ENCODE results near the gene KIF1A.

The KIF1A gene

GRCh38 chr2:240789501-240790369, 30.3 kb downstream of the KIF1A start:
- TF ChIP-seq FOXP2 (optimal IDR thresholded peaks at IDR 0.05; ENCODE audit: borderline replicate concordance, extremely low read depth, extremely low read length, insufficient read depth) = no peak
- no peak for TF ChIP-seq SIN3A (IDR thresholded peaks at IDR 0.05; ENCODE audit: borderline replicate concordance, insufficient read depth, low read length)
- TF ChIP-seq, protein P1, sequence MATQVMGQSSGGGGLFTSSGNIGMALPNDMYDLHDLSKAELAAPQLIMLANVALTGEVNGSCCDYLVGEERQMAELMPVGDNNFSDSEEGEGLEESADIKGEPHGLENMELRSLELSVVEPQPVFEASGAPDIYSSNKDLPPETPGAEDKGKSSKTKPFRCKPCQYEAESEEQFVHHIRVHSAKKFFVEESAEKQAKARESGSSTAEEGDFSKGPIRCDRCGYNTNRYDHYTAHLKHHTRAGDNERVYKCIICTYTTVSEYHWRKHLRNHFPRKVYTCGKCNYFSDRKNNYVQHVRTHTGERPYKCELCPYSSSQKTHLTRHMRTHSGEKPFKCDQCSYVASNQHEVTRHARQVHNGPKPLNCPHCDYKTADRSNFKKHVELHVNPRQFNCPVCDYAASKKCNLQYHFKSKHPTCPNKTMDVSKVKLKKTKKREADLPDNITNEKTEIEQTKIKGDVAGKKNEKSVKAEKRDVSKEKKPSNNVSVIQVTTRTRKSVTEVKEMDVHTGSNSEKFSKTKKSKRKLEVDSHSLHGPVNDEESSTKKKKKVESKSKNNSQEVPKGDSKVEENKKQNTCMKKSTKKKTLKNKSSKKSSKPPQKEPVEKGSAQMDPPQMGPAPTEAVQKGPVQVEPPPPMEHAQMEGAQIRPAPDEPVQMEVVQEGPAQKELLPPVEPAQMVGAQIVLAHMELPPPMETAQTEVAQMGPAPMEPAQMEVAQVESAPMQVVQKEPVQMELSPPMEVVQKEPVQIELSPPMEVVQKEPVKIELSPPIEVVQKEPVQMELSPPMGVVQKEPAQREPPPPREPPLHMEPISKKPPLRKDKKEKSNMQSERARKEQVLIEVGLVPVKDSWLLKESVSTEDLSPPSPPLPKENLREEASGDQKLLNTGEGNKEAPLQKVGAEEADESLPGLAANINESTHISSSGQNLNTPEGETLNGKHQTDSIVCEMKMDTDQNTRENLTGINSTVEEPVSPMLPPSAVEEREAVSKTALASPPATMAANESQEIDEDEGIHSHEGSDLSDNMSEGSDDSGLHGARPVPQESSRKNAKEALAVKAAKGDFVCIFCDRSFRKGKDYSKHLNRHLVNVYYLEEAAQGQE (IDR thresholded peaks at IDR 0.05; ENCODE audit: insufficient read depth in 1 of 2, low read depth in 2 of 2, low read length in 2 of 2) = no peak
- no peak for TF ChIP-seq POLR2AphosphoS5 (IDR thresholded peaks at IDR 0.05; ENCODE audit: low read depth, low read length)
- no peak for TF ChIP-seq TAF1 (IDR thresholded peaks at IDR 0.05; ENCODE audit: borderline replicate concordance, insufficient read depth, low read length)

- TF ChIP-seq, protein P1 (IDR thresholded peaks at IDR 0.05; ENCODE audit: insufficient read depth in 1 of 2, low read depth in 2 of 2, low read length in 2 of 2) = no peak
- TF ChIP-seq TAF1 (IDR thresholded peaks at IDR 0.05; ENCODE audit: borderline replicate concordance, insufficient read depth, low read length) (no peak), FOXP2 (optimal IDR thresholded peaks at IDR 0.05; ENCODE audit: borderline replicate concordance, extremely low read depth, extremely low read length, insufficient read depth) (no peak), POLR2AphosphoS5 (IDR thresholded peaks at IDR 0.05; ENCODE audit: low read depth, low read length) (no peak), SIN3A (IDR thresholded peaks at IDR 0.05; ENCODE audit: borderline replicate concordance, insufficient read depth, low read length) (no peak)
Observed at GRCh38 chr2:240789051-240789453, 31.0 kb downstream of the KIF1A start.

- no peak for TF ChIP-seq SIN3A (IDR thresholded peaks at IDR 0.05; ENCODE audit: borderline replicate concordance, insufficient read depth, low read length)
- TF ChIP-seq FOXP2 (optimal IDR thresholded peaks at IDR 0.05; ENCODE audit: borderline replicate concordance, extremely low read depth, extremely low read length, insufficient read depth) = no peak
- TF ChIP-seq TAF1 (IDR thresholded peaks at IDR 0.05; ENCODE audit: borderline replicate concordance, insufficient read depth, low read length) = no peak
- TF ChIP-seq, protein P1 (IDR thresholded peaks at IDR 0.05; ENCODE audit: insufficient read depth in 1 of 2, low read depth in 2 of 2, low read length in 2 of 2) = no peak
- TF ChIP-seq POLR2AphosphoS5 (IDR thresholded peaks at IDR 0.05; ENCODE audit: low read depth, low read length) = no peak
Observed at GRCh38 chr2:240788482-240788881, 31.5 kb downstream of the KIF1A start.

DNA sequence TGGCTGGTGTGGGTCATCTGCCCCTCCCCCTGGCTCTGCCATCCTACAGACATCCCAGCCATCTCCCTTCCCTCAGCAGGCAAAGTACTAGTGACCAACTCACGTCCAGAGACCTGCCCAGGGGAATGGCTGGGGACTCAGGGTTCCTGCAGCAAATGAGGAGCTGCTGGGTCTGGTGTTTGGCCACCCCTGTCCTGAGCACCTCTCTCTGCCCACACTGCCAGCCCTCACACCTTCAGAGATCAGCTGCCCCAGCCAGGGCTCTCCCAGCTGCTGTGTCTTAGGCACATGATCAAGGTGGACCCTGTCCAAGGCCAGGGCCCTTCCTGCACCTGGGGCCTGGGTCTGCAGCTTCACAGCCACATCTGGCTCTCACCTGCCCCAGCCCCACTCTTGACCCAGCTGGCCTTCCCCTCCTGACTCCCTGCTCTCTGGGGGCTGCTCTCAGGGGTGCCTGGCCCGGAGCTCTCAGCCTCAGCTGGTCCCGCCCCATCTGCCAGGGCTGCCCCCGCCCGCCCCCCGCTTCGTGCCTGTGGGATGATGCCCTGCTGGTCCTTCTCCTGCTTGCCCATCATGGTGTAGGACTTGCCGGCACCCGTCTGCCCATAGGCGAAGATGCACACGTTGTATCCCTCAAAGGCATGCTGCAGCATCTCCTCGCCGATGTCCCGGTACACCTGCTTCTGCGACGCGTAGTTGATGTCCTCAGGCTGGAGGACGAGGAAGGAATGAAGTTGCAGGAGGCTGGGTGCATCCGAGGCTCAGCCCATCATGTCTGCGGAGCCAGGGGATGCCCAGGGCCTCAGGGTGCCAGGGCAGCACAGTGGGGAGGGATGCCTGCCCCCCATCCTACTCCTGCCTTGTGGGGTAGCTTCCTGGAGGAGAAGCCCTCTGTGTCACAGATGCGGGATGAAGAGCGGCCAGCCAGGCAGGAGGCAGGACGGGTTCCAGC, 32.2 kb downstream of the KIF1A start:
- no peak for TF ChIP-seq SIN3A (IDR thresholded peaks at IDR 0.05; ENCODE audit: borderline replicate concordance, insufficient read depth, low read length)
- no peak for TF ChIP-seq TAF1 (IDR thresholded peaks at IDR 0.05; ENCODE audit: borderline replicate concordance, insufficient read depth, low read length)
- TF ChIP-seq POLR2AphosphoS5 (IDR thresholded peaks at IDR 0.05; ENCODE audit: low read depth, low read length) = no peak
- no peak for TF ChIP-seq FOXP2 (optimal IDR thresholded peaks at IDR 0.05; ENCODE audit: borderline replicate concordance, extremely low read depth, extremely low read length, insufficient read depth)

DNA sequence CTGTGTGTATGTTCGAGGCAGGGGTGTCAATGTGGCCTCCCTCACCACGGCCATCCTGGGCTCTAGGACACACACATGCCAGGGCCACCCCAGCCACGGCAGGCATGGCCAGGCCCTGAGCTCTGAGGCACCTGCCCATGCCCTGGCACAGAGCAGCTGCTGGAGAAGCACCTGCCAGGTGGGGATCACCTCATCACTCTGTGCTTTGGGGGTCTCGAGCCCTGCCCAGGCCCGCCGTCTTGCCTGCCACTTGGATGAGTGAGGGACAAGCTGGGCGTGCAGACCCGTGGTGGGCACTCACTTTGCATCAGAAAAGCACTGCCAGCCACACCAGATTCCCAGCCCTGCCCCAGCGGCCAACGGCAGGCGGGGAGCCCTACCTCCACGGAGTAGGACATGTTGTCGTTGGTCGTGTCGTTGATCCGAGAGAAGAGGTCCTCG, 33.1 kb downstream of the KIF1A start:
- TF ChIP-seq SIN3A (IDR thresholded peaks at IDR 0.05; ENCODE audit: borderline replicate concordance, insufficient read depth, low read length) = no peak
- TF ChIP-seq FOXP2 (optimal IDR thresholded peaks at IDR 0.05; ENCODE audit: borderline replicate concordance, extremely low read depth, extremely low read length, insufficient read depth) = no peak
- TF ChIP-seq, protein P1 (IDR thresholded peaks at IDR 0.05; ENCODE audit: insufficient read depth in 1 of 2, low read depth in 2 of 2, low read length in 2 of 2) = no peak
- TF ChIP-seq POLR2AphosphoS5 (IDR thresholded peaks at IDR 0.05; ENCODE audit: low read depth, low read length) = no peak
- no peak for TF ChIP-seq TAF1 (IDR thresholded peaks at IDR 0.05; ENCODE audit: borderline replicate concordance, insufficient read depth, low read length)
